Ishikawa (cell line): Measurements from ENCODE around the gene COPZ1.

ENCODE experiments used
- EP300 ChIP-seq: IDR thresholded peaks from 2 replicates; pipeline ENCODE4 v1.6.1; 2012; ENCODE audit warnings: borderline replicate concordance
- USF1 ChIP-seq: IDR thresholded peaks from 2 replicates; pipeline ENCODE4 v1.6.1; 2012

- no peak for TF ChIP-seq USF1
- TF ChIP-seq EP300, result no peak
Measured at GRCh38 chr12:54300225-54300731, 24.7 kb upstream of the COPZ1 start.
